Stimulated activated CD4-positive, alpha-beta T cell treated with anti-CD3 and anti-CD28 coated beads, Interleukin-2, amount 100 ng/mL, for 24 hours (primary cell): Measurements from ENCODE around the gene GPATCH11.
A peak's percentile ranks its signal among the peaks of the same experiment; 100 is the strongest.

Experiments
- DNase-seq, 2 donors: peaks; one replicate each; pipeline ENCODE4 v3.0.0-alpha.2; 2020

The GPATCH11 gene

GRCh38 chr2:37083873-37084794, at the start of gene GPATCH11, which contains the start of gene HEATR5B:
Gene GPATCH11, plus strand, starts transcription at chr2:37084518. Its CDS starts 3,864 bp downstream, at chr2:37088382.
Gene HEATR5B, minus strand, starts transcription at chr2:37084372. Its CDS starts 958 bp downstream, at chr2:37083414.
- DNase-seq, result peak; percentile 93

- no peak for DNase-seq
Observed at GRCh38 chr2:37037771-37038170, 46.5 kb upstream of the GPATCH11 start.

- no peak for DNase-seq
Observed at GRCh38 chr2:37039580-37039979, 44.7 kb upstream of the GPATCH11 start.

GRCh38 chr2:37052600-37053332, 31.6 kb upstream of the GPATCH11 start:
- DNase-seq, result no peak

GRCh38 chr2:37059841-37060240, 24.5 kb upstream of the GPATCH11 start:
- DNase-seq, result no peak

GRCh38 chr2:37060446-37060845, 23.9 kb upstream of the GPATCH11 start:
- DNase-seq, result no peak

GRCh38 chr2:37061013-37061711, 23.2 kb upstream of the GPATCH11 start:
- no peak for DNase-seq

GRCh38 chr2:37061776-37062175, 22.5 kb upstream of the GPATCH11 start:
- DNase-seq, result no peak

GRCh38 chr2:37068686-37069085, 15.6 kb upstream of the GPATCH11 start:
- no peak for DNase-seq

GRCh38 chr2:37070931-37071330, 13.4 kb upstream of the GPATCH11 start:
- DNase-seq, result no peak

- no peak for DNase-seq
Observed at GRCh38 chr2:37080266-37080665, 4.1 kb upstream of the GPATCH11 start.

- DNase-seq, result no peak
Observed at GRCh38 chr2:37080689-37081088, 3.6 kb upstream of the GPATCH11 start.

GRCh38 chr2:37084797-37085196, 479 bp downstream of the GPATCH11 start:
- DNase-seq, result no peak

- no peak for DNase-seq
Observed at GRCh38 chr2:37085731-37086147, 1.4 kb downstream of the GPATCH11 start.

GRCh38 chr2:37090019-37090477, 5.7 kb downstream of the GPATCH11 start:
- DNase-seq, result no peak

GRCh38 chr2:37091873-37092272, 7.6 kb downstream of the GPATCH11 start:
- DNase-seq, result no peak

- DNase-seq, result no peak
Observed at GRCh38 chr2:37096568-37096967, 12.2 kb downstream of the GPATCH11 start.

- no peak for DNase-seq
Observed at GRCh38 chr2:37098416-37099118, 14.2 kb downstream of the GPATCH11 start.

- no peak for DNase-seq
Observed at GRCh38 chr2:37100054-37100453, 15.7 kb downstream of the GPATCH11 start.

GRCh38 chr2:37102588-37102987, 18.3 kb downstream of the GPATCH11 start:
- no peak for DNase-seq

- no peak for DNase-seq
Observed at GRCh38 chr2:37104178-37104577, 19.9 kb downstream of the GPATCH11 start.

GRCh38 chr2:37105150-37105549, 20.8 kb downstream of the GPATCH11 start:
- no peak for DNase-seq
